ENCODE data around the gene WNT10A. TPM values are rescaled to one million over a fixed set of nuclear protein-coding genes. Genes with fewer than 3 reads are reported as not detected.

WNT10A gene
- total and polyA plus RNA-seq, 2 of the 8 experiments (the other 6 are each of a cell fraction or from before 2014, with no cell fraction given), result 0.05 TPM; not detected in 1

DNA sequence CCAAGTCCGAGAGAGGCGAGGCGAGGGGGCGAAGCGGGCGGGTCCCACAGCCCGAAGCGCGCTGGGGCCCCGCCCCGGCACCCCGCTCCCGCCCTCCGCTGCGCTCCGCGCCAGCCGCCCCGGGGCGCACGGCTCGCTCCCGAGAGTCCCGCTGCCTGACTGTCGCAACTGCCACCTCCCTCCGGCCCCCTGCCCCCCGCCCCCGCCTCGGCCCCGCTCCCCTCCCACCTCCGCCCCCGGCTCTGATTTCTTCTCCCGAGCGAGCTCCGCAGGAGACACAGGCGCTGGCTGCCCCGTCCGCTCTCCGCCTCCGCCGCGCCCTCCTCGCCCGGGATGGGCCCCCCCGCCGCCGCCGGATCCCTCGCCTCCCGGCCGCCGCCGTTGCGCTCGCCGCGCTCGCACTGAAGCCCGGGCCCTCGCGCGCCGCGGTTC lies 21.1 kb upstream of the WNT10A start, which contains the start of gene WNT6 (continued):
- TF ChIP-seq, protein P1, sequence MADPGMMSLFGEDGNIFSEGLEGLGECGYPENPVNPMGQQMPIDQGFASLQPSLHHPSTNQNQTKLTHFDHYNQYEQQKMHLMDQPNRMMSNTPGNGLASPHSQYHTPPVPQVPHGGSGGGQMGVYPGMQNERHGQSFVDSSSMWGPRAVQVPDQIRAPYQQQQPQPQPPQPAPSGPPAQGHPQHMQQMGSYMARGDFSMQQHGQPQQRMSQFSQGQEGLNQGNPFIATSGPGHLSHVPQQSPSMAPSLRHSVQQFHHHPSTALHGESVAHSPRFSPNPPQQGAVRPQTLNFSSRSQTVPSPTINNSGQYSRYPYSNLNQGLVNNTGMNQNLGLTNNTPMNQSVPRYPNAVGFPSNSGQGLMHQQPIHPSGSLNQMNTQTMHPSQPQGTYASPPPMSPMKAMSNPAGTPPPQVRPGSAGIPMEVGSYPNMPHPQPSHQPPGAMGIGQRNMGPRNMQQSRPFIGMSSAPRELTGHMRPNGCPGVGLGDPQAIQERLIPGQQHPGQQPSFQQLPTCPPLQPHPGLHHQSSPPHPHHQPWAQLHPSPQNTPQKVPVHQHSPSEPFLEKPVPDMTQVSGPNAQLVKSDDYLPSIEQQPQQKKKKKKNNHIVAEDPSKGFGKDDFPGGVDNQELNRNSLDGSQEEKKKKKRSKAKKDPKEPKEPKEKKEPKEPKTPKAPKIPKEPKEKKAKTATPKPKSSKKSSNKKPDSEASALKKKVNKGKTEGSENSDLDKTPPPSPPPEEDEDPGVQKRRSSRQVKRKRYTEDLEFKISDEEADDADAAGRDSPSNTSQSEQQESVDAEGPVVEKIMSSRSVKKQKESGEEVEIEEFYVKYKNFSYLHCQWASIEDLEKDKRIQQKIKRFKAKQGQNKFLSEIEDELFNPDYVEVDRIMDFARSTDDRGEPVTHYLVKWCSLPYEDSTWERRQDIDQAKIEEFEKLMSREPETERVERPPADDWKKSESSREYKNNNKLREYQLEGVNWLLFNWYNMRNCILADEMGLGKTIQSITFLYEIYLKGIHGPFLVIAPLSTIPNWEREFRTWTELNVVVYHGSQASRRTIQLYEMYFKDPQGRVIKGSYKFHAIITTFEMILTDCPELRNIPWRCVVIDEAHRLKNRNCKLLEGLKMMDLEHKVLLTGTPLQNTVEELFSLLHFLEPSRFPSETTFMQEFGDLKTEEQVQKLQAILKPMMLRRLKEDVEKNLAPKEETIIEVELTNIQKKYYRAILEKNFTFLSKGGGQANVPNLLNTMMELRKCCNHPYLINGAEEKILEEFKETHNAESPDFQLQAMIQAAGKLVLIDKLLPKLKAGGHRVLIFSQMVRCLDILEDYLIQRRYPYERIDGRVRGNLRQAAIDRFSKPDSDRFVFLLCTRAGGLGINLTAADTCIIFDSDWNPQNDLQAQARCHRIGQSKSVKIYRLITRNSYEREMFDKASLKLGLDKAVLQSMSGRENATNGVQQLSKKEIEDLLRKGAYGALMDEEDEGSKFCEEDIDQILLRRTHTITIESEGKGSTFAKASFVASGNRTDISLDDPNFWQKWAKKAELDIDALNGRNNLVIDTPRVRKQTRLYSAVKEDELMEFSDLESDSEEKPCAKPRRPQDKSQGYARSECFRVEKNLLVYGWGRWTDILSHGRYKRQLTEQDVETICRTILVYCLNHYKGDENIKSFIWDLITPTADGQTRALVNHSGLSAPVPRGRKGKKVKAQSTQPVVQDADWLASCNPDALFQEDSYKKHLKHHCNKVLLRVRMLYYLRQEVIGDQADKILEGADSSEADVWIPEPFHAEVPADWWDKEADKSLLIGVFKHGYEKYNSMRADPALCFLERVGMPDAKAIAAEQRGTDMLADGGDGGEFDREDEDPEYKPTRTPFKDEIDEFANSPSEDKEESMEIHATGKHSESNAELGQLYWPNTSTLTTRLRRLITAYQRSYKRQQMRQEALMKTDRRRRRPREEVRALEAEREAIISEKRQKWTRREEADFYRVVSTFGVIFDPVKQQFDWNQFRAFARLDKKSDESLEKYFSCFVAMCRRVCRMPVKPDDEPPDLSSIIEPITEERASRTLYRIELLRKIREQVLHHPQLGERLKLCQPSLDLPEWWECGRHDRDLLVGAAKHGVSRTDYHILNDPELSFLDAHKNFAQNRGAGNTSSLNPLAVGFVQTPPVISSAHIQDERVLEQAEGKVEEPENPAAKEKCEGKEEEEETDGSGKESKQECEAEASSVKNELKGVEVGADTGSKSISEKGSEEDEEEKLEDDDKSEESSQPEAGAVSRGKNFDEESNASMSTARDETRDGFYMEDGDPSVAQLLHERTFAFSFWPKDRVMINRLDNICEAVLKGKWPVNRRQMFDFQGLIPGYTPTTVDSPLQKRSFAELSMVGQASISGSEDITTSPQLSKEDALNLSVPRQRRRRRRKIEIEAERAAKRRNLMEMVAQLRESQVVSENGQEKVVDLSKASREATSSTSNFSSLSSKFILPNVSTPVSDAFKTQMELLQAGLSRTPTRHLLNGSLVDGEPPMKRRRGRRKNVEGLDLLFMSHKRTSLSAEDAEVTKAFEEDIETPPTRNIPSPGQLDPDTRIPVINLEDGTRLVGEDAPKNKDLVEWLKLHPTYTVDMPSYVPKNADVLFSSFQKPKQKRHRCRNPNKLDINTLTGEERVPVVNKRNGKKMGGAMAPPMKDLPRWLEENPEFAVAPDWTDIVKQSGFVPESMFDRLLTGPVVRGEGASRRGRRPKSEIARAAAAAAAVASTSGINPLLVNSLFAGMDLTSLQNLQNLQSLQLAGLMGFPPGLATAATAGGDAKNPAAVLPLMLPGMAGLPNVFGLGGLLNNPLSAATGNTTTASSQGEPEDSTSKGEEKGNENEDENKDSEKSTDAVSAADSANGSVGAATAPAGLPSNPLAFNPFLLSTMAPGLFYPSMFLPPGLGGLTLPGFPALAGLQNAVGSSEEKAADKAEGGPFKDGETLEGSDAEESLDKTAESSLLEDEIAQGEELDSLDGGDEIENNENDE (IDR thresholded peaks at IDR 0.05; ENCODE audit: insufficient replicate concordance, low read length), result no peak
- TF ChIP-seq SP4 (IDR thresholded peaks at IDR 0.05; ENCODE audit: low read length) (no peak), TAF1 (IDR thresholded peaks at IDR 0.05; ENCODE audit: low read depth, low read length) (no peak)

Measured in H1 (cell line).